ENCODE results near the gene RAB8B. TPM values are rescaled to one million over a fixed set of nuclear protein-coding genes. Genes with fewer than 3 reads are reported as not detected.

The RAB8B gene
- polyA plus RNA-seq, 1 donor from 2014 or later, result 87.1 TPM

- H3K27me3 ChIP-seq (ENCODE audit: insufficient read depth, low read depth, low read length), result no peaks in the 10 kb centered on the region
- H3K4me2 ChIP-seq (ENCODE audit: low read length), result no peak overlapping the region
- no peak overlapping the region for H2AFZ ChIP-seq (ENCODE audit: low read depth, low read length)
- no peak overlapping the region for H3K27ac ChIP-seq (ENCODE audit: low read length)
- no peak overlapping the region for H3K4me3 ChIP-seq (ENCODE audit: low read length)
- H3K9me3 ChIP-seq (ENCODE audit: low read length), result no peaks in the 10 kb centered on the region
- H3K9ac ChIP-seq (ENCODE audit: low read length), result no peak overlapping the region
- H4K20me1 ChIP-seq (ENCODE audit: insufficient read depth), result no peaks in the 10 kb centered on the region
- no peaks in the 10 kb centered on the region for H3K79me2 ChIP-seq (replicated peaks; ENCODE audit: insufficient read depth, low read length)
- no peak for TF ChIP-seq POLR2AphosphoS5 (IDR thresholded peaks at IDR 0.05)
- TF ChIP-seq, protein P1, sequence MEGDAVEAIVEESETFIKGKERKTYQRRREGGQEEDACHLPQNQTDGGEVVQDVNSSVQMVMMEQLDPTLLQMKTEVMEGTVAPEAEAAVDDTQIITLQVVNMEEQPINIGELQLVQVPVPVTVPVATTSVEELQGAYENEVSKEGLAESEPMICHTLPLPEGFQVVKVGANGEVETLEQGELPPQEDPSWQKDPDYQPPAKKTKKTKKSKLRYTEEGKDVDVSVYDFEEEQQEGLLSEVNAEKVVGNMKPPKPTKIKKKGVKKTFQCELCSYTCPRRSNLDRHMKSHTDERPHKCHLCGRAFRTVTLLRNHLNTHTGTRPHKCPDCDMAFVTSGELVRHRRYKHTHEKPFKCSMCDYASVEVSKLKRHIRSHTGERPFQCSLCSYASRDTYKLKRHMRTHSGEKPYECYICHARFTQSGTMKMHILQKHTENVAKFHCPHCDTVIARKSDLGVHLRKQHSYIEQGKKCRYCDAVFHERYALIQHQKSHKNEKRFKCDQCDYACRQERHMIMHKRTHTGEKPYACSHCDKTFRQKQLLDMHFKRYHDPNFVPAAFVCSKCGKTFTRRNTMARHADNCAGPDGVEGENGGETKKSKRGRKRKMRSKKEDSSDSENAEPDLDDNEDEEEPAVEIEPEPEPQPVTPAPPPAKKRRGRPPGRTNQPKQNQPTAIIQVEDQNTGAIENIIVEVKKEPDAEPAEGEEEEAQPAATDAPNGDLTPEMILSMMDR (IDR thresholded peaks at IDR 0.05; ENCODE audit: poor library complexity, severe bottlenecking), result no peak
- no peak for TF ChIP-seq TAF1 (IDR thresholded peaks at IDR 0.05; ENCODE audit: low read depth)
- no peak for TF ChIP-seq EZH2 (IDR thresholded peaks at IDR 0.05; ENCODE audit: borderline replicate concordance, insufficient read depth, low read length, poor library complexity, severe bottlenecking)
- no peak for TF ChIP-seq REST (IDR thresholded peaks at IDR 0.05; ENCODE audit: borderline replicate concordance)
- no peak for TF ChIP-seq RAD21 (conservative IDR thresholded peaks at IDR 0.05)
- TF ChIP-seq MXI1 (conservative IDR thresholded peaks at IDR 0.05; ENCODE audit: poor library complexity, severe bottlenecking), result no peak
- no peak for TF ChIP-seq SMC3 (conservative IDR thresholded peaks at IDR 0.05; ENCODE audit: poor library complexity)
- H3K36me3 ChIP-seq (ENCODE audit: insufficient read depth, low read length), result peaks cover 6% of the 10 kb centered on the region
- no peaks in the 10 kb centered on the region for H3K9me2 ChIP-seq (ENCODE audit: insufficient read depth, low read length)
- peaks cover 3% of the 10 kb centered on the region for H3F3A ChIP-seq (ENCODE audit: insufficient read depth, low read length, poor library complexity, severe bottlenecking)
Observed at GRCh38 chr15:63264688-63265293, 75.4 kb downstream of the RAB8B start.

- no peak overlapping the region for H3K4me2 ChIP-seq (ENCODE audit: low read length)
- no peak overlapping the region for H3K9ac ChIP-seq (ENCODE audit: low read length)
- H3F3A ChIP-seq (ENCODE audit: insufficient read depth, low read length, poor library complexity, severe bottlenecking), result peaks cover 8% of the 10 kb centered on the region
- H3K79me2 ChIP-seq (replicated peaks; ENCODE audit: insufficient read depth, low read length), result no peaks in the 10 kb centered on the region
- H3K9me3 ChIP-seq (ENCODE audit: low read length), result no peaks in the 10 kb centered on the region
- no peaks in the 10 kb centered on the region for H3K36me3 ChIP-seq (ENCODE audit: insufficient read depth, low read length)
- H3K9me2 ChIP-seq (ENCODE audit: insufficient read depth, low read length), result no peaks in the 10 kb centered on the region
- H3K27me3 ChIP-seq (ENCODE audit: insufficient read depth, low read depth, low read length), result no peaks in the 10 kb centered on the region
- no peak overlapping the region for H3K27ac ChIP-seq (ENCODE audit: low read length)
- TF ChIP-seq MXI1 (conservative IDR thresholded peaks at IDR 0.05; ENCODE audit: poor library complexity, severe bottlenecking), result no peak
- no peak for TF ChIP-seq EP300 (conservative IDR thresholded peaks at IDR 0.05; ENCODE audit: poor library complexity, severe bottlenecking)
- no peak for TF ChIP-seq SMC3 (conservative IDR thresholded peaks at IDR 0.05; ENCODE audit: poor library complexity)
- TF ChIP-seq POLR2AphosphoS5 (IDR thresholded peaks at IDR 0.05), result no peak
- TF ChIP-seq TAF1 (IDR thresholded peaks at IDR 0.05; ENCODE audit: low read depth), result no peak
- TF ChIP-seq REST (IDR thresholded peaks at IDR 0.05; ENCODE audit: borderline replicate concordance), result no peak
- TF ChIP-seq, protein P1 (IDR thresholded peaks at IDR 0.05; ENCODE audit: poor library complexity, severe bottlenecking), result no peak
- no peak for TF ChIP-seq RAD21 (conservative IDR thresholded peaks at IDR 0.05)
- no peak for TF ChIP-seq EZH2 (IDR thresholded peaks at IDR 0.05; ENCODE audit: borderline replicate concordance, insufficient read depth, low read length, poor library complexity, severe bottlenecking)
- H3K4me3 ChIP-seq (ENCODE audit: low read length), result no peak overlapping the region
- no peaks in the 10 kb centered on the region for H4K20me1 ChIP-seq (ENCODE audit: insufficient read depth)
- H2AFZ ChIP-seq (ENCODE audit: low read depth, low read length), result no peak overlapping the region
Observed at GRCh38 chr15:63274427-63274826, 85.0 kb downstream of the RAB8B start.

Measured in neural cell (in vitro differentiated cells).